Activated naive CD8-positive, alpha-beta T cell treated with anti-CD3 and anti-CD28 coated beads, Interleukin-2, amount 10 ng/mL, durations not matched to agents 7 days and 5 days (primary cell): ENCODE data around the gene CFAP53. TPM values are rescaled to one million over a fixed set of nuclear protein-coding genes. Genes with fewer than 3 reads are reported as not detected.
"Not testable (repeated sequence)": the region's sequence is repeated elsewhere in the genome, so short reads cannot be mapped to it uniquely, and the experiment has no call there.

Experiments used
- ATAC-seq: fragments of 150-1000 bp; cut with Tn5 transposase; one replicate; pipeline ENCODE4 v1.10.0; 2021; ENCODE audit warnings: low read depth, moderate library complexity
- POLR2A ChIA-PET: fragments of 350-600 bp; sonication (Branson Sonifier 250); formaldehyde crosslinking; loops from one replicate; lab custom pipeline; 2021; ENCODE audit warnings: antibody characterized with exemption; lab: Charles Lee
- DNase-seq: peaks from one replicate; pipeline ENCODE4 v3.0.0; 2021
- H3K27ac Mint-ChIP-seq: one replicate; pipeline ENCODE4 v1.8.0; 2022; ENCODE audit warnings: mild to moderate bottlenecking, mixed read lengths
- H3K27me3 Mint-ChIP-seq: one replicate; pipeline ENCODE4 v1.8.0; 2022; ENCODE audit warnings: mild to moderate bottlenecking, moderate library complexity, mixed read lengths
- H3K36me3 Mint-ChIP-seq: one replicate; pipeline ENCODE4 v1.8.0; 2021; ENCODE audit warnings: mild to moderate bottlenecking, mixed read lengths
- H3K4me1 Mint-ChIP-seq: one replicate; pipeline ENCODE4 v1.8.0; 2021; ENCODE audit warnings: mixed read lengths
- H3K4me3 Mint-ChIP-seq: one replicate; pipeline ENCODE4 v1.8.0; 2022; ENCODE audit warnings: mild to moderate bottlenecking, moderate library complexity, mixed read lengths
- H3K9me3 Mint-ChIP-seq: one replicate; pipeline ENCODE4 v1.8.0; 2021; ENCODE audit warnings: mixed read lengths
- total RNA-seq, 2 experiments: library from RNA; stranded (reverse); gene quantifications; one replicate each; pipeline ENCODE4 v1.2.3, GENCODE V29; 2021

Gene CFAP53
- total RNA-seq, 2 experiments from 2014 or later: 0.36 to 0.68 TPM

DNA sequence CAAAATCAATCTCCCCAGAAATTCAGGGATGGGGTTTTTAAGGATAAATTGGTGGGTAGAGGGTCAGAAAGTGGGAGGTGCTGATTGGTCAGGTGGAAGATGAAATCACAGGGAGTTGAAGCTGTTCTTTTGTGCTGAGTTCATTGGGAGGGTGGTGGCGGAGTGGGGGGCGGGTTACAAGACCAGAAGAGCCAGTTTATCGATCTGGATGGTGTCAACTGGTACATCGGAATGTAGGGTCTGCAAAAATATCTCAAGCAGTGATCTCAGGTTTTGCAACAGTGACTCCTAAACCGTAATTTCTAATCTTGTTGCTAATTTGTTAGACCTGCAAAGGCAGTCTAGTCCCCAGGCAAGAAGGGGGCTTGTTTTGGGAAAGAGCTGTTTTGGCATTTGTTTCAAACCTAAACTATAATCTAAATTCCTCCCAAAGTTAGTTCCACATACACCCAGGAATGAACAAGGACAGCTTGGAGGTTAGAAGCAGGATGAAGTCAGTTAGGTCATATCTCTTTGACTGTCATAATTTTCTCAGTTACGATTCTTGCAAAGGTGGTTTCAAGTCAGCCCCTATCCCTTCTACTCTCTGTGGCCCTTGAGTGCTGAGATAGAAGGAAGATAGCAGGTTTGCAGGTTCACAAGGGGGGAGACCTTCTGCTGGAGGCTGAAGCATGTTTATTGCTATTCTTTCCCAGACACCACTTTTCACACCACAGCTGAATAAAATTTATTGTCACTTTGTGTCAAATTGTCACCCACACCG, 33.5 kb upstream of the CFAP53 start:
- POLR2A ChIA-PET: no interaction called here
- no peak for ATAC-seq
- H3K4me3 Mint-ChIP-seq: no peak overlapping the region

DNA sequence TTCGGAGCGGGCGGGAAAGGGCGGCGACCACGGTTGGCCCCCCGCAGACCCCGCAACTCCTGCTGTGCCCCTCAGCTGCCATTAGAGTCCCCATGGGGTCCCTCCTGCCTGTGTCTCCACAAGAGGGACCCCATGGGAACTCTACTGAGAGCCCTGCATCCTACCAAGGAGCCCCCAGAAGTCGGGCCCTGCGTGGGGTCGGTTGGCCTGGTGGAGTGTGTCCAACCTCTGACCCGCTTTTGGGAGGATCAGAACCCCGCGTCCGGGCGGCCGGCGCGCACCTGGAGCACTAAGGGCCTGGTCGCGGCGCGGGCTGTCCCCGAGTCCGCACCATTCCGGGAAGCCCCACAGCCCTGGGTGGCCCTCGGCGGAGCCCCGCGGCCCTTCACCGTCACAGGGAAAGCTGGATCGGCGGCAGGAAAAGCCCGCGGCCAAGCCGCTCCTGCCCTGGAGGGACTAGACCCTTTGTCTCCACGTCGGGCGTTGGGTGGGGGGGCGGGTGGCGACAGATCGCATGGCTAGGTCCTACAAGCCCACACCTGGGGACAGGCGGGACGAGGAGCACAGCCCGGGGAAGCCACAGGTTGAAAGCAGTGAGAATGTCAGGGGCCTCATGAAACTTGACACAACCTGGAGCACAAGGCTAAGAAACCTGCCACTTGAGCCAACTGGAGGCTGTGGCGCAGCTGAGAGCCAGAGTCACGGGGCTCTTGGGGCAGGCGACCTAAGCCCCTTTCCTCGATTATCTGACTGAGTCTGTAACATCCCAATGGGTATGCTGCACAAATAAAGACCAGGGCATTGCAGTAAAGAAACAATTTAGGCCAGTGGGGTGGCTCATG, 32.4 kb upstream of the CFAP53 start:
- POLR2A ChIA-PET: interaction anchor here (0.8 to 1.8 kb wide), 4 partner anchors 9 to 76 kb away, joined by 3 to 8 read pairs (median 6); partner anchors contain the start of genes MBD1 and SKA1
- Mint-ChIP-seq H3K36me3 (no peaks in the 10 kb centered on the region), H3K4me1 (peaks cover 7% of the 10 kb centered on the region), H3K27ac (no peak overlapping the region), H3K27me3 (peaks cover 47% of the 10 kb centered on the region), H3K9me3 (peaks cover 1% of the 10 kb centered on the region), H3K4me3 (peak overlapping the region; percentile 73)
- ATAC-seq: no peak
- DNase-seq: peak; percentile 31

More for the DNA sequence above, 33.5 kb upstream of the CFAP53 start:
- H3K9me3 Mint-ChIP-seq: no peaks in the 10 kb centered on the region
- no peak for DNase-seq
- H3K36me3 Mint-ChIP-seq: no peaks in the 10 kb centered on the region
- H3K27me3 Mint-ChIP-seq: peaks cover 53% of the 10 kb centered on the region
- H3K4me1 Mint-ChIP-seq: peaks cover 7% of the 10 kb centered on the region
- no peak overlapping the region for H3K27ac Mint-ChIP-seq

DNA sequence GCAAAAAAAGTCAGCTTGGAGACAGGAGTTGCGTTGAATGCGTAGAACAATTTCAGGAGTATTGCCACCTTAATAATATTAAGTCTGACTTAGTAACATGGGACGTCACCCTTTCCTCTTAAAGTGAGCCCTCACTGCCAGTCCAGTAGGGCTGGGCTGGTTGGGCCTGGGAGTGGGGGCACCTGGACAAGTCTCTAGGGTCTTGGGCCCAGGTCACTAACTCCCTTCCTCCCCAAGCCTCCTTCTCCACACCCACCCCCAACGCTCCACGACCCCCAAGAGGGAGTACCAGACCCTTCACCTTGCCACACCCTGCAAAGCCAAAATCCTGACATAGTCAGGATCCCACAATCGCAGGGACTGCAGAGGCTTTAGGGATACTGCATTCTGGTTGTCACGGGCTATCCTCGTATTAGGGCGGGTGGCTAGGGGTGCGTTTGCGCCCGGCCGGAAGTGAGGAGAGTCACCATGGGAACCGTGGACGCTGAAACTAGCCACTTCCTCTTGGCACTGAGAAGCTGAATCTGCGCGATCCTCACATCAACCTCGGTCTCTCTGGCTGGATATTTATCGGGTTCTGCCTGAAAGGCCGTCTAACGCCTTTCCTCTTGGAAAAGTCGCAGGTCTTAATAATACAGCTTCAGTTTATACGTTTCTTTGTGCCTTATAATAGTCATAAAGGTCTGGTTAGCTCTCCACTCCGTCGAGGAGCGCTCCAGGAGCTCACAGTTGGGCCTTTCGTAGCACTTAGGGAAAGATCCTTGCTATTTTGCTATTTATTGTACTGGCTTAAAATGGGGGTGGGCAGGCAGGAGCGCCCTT, 31.5 kb upstream of the CFAP53 start:
- DNase-seq (peak; percentile 78), ATAC-seq (peak; percentile 99)
- Mint-ChIP-seq H3K36me3 (no peaks in the 10 kb centered on the region), H3K4me3 (peak overlapping the region; percentile 73), H3K4me1 (peaks cover 7% of the 10 kb centered on the region), H3K27ac (no peak overlapping the region), H3K27me3 (peaks cover 41% of the 10 kb centered on the region), H3K9me3 (peaks cover 1% of the 10 kb centered on the region)
- POLR2A ChIA-PET: interaction anchor here (0.8 to 1.8 kb wide), 4 partner anchors 9 to 77 kb away, joined by 3 to 8 read pairs (median 6); partner anchors contain the start of genes MBD1 and SKA1

DNA sequence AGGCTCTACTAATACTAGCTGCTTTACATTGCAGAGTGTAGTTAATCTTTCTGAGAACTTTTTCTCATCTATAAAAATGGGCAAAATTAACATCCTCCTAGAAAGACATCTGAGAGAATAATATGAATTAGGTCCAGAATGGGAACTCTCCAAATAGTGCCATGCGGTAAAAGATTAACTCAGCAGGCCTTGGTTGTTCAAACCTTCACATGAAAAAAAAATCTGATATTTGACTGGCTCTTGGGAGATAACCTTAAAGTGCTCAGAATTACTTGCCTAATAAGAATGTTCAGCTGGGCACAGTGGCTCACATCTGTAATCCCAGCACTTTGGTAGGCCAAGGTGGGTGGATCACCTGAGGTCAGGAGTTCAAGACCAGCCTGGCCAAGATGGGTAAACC, 26.7 kb upstream of the CFAP53 start:
- Mint-ChIP-seq H3K4me1 (peaks cover 7% of the 10 kb centered on the region), H3K36me3 (no peaks in the 10 kb centered on the region), H3K9me3 (peaks cover 1% of the 10 kb centered on the region), H3K4me3 (no peak overlapping the region), H3K27ac (no peak overlapping the region), H3K27me3 (peaks cover 11% of the 10 kb centered on the region)
- ATAC-seq: no peak
- POLR2A ChIA-PET: no interaction called here
- no peak for DNase-seq

DNA sequence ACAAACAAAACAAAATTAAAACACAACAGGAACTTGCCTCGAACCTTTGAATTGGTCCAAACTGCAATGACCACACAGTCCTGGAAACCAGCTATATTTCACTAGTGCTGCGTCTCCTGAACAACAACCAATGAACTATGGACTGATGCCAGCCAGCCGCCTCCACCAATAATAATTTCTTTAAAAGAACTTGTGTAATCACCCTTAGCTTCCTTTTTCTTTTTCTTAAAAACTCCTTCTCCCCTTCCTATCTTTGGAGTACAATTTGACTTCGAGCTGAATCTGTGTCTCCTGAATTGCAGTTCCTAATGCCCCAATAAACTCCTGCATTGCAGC, 22.8 kb upstream of the CFAP53 start:
- no peak for ATAC-seq
- Mint-ChIP-seq H3K9me3 (peaks cover 1% of the 10 kb centered on the region), H3K27me3 (no peaks in the 10 kb centered on the region), H3K27ac (peak overlapping the region; percentile 64), H3K36me3 (peaks cover 18% of the 10 kb centered on the region), H3K4me3 (peak overlapping the region; percentile 58), H3K4me1 (peaks cover 15% of the 10 kb centered on the region)
- no peak for DNase-seq
- POLR2A ChIA-PET: interaction anchor here (1.1 to 2.3 kb wide), 2 partner anchors 8 to 9 kb away, joined by 4 to 8 read pairs; partner anchors contain the start of gene MBD1

DNA sequence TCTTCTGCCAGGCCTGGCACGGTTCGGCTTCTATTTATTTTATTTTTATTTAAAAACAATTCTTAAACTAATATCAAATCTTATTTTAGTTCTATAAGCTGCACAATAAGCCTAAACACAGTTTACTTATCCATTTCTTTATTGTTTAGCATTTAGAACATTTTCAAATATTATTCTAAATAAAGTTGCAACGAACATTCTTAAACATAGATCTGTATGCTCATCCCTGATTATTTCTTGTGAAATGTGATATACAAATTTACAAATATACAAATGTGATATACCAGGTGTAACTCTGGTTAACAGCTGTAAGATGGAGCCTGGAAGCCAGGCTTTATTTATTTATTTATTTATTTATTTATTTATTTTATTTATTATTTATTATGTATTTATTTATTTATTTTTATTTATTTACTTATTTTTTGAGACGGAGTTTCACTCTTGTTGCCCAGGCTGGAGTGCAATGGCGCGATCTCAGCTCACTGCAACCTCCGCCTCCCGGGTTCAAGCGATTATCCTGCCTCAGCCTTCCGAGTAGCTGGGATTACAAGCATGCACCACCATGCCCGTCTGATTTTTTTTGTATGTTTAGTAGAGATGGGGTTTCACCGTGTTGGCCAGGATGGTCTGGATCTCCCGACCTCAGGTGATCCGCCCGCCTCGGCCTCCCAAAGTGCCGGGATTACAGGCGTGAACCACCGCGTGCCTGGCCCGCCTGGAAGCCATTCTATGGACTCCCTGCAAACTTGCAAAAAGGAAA, 22.2 kb upstream of the CFAP53 start:
- H3K27ac Mint-ChIP-seq: peak overlapping the region; percentile 98
- not testable (repeated sequence) for H3K9me3 Mint-ChIP-seq, DNase-seq, H3K27me3 Mint-ChIP-seq, ATAC-seq
- peaks cover 22% of the 10 kb centered on the region for H3K36me3 Mint-ChIP-seq
- H3K4me3 Mint-ChIP-seq: peak overlapping the region; percentile 94
- POLR2A ChIA-PET: interaction anchor here (1.1 to 2.3 kb wide), 2 partner anchors 7 to 10 kb away, joined by 4 to 8 read pairs; partner anchors contain the start of gene MBD1
- H3K4me1 Mint-ChIP-seq: peaks cover 18% of the 10 kb centered on the region

DNA sequence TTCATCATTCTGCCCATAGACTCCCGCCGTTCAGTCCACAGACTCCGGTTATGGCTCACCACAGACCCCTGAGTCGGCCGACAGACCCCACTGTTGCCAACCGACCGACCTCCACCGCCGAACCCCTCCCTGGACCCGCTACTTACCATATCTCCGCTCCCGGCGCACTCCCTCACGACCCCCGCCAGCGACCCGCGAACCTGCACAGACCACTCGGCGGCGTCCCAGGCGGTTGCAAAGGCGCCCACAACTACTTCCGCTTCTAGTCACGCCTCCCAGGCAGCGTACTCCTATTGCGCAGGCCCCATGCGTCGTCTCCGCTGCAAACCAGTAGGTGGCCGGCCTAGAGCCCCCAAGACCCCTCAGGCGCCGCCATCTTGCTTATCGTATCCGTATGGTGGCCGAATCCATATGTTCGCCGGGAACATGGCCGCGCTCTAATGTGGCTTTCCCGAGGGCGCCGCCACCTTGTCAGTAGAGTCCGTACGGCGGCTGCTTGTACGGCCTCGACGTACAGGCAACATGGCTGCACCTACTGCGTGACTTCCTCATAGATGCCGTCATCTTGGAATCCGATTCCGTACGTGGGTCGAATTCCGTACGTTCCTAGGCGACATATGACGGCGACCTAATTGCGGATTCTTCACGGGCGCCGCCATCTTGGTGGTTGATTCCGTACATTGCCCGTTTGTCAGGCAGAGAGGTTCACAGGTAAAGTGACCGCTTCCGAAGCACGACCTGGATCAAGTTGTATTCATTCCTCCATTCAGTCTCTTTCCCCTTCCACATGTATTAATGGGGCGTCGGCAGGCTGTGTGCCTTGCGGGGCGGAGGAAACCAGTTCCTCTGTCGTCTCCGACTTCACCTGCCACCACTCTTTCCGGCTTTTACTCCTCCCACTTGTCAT, 21.4 kb upstream of the CFAP53 start, which contains the start of gene CXXC1:
Gene CXXC1, minus strand, starts transcription at position 252 of the 907 bp plus-strand sequence. Its CDS starts 103 bp downstream, at position 149.
- DNase-seq (peak; percentile 90), ATAC-seq (peak; percentile 93)
- Mint-ChIP-seq H3K9me3 (no peaks in the 10 kb centered on the region), H3K36me3 (peaks cover 29% of the 10 kb centered on the region), H3K4me3 (peak within 1 kb of the TSS; percentile 94), H3K27me3 (no peaks in the 10 kb centered on the region), H3K4me1 (peaks cover 20% of the 10 kb centered on the region), H3K27ac (peak within 1 kb of the TSS; percentile 98)
- POLR2A ChIA-PET: no interaction called here

DNA sequence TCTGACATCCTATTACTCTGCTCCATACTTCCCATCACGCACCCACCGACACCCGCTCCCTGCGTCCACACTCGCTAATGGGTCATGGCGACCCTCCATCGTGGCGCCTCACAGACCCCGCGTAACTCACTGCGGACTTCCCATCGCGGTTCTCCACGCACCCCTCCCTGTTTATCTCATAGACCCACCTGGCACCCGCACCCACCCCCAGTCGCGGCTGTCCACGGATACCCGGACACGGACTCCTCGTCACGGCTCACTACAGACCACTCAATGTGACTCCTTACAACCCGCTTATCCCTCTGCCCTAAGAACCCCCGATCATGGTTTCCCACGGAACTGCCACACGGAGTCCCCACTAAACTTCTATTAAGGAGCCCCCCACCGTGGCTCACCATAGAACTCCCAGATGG, 20.7 kb upstream of the CFAP53 start:
- ATAC-seq (peak; percentile 0), DNase-seq (no peak)
- Mint-ChIP-seq H3K36me3 (peaks cover 33% of the 10 kb centered on the region), H3K4me3 (peak overlapping the region; percentile 94), H3K27ac (peak overlapping the region; percentile 98), H3K9me3 (no peaks in the 10 kb centered on the region), H3K4me1 (peaks cover 20% of the 10 kb centered on the region), H3K27me3 (no peaks in the 10 kb centered on the region)
- POLR2A ChIA-PET: no interaction called here

DNA sequence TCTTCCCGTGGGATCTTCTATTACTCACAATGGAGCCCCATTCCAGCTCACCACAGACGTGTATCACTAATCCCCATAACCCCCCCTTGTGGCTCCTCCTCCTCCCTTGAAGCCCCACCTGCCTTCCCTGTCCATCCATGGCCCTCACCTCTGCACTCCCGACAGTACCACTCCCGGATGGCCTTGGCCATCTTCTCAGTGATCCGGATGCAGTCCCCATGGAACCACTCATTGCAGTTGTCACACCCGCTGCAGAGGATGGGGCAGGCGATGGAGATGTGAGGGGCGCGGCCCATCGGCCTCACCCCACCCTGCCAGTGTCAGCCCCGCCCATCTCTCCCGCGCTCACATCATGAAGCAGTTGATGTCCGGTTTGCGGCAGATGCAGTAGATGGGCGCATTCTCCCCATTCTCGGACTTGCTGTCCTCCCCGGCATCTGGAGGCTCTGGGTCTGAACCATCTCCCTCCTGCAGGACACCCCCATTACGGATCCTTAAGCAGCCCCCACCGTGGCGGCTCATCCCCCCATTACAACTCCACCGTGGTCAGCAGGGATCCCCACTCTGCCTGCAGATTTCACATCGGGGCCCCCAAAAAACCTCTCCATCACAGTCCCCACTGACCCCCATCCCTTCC, 20.2 kb upstream of the CFAP53 start:
- no peak for DNase-seq
- Mint-ChIP-seq H3K27me3 (no peaks in the 10 kb centered on the region), H3K9me3 (no peaks in the 10 kb centered on the region), H3K4me1 (peaks cover 20% of the 10 kb centered on the region), H3K27ac (peak overlapping the region; percentile 98), H3K4me3 (peak overlapping the region; percentile 94), H3K36me3 (peaks cover 33% of the 10 kb centered on the region)
- ATAC-seq: no peak
- POLR2A ChIA-PET: interaction anchor here (0.6 kb wide), 1 partner anchor 27 kb away, joined by 7 read pairs; no protein-coding TSS in a partner anchor

DNA sequence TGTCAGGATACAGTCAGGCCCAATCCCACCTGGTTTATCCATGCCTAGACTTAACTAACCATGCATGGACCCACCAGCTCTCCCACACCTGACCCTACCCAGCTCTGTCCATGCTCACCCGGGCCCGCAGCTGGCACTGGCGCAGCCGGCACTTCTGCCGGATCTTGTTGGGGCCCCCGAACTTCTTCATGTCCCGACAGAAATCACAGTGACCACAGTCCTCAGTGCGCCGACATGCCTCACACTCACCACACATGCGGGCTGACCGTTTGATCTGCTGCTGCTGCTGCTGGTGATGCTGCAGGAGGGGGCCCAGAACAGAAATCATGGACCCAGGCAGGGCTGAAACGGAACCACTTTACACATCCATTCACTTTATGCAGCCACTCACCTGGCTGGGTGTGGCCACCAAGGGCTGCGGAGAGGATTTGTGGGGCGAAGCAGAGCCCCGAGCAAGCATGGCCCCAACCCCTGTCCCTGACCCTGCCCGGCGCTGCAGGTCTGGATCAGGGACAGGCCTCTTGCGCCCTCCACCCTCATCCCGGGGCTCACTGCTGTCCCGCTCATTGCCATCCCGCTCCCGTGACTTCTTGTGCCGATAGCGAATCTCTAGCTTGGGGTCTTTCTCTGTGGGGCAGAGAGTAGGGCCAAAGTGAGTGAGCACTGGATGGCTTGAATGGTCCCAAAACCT, 19.5 kb upstream of the CFAP53 start:
- Mint-ChIP-seq H3K4me1 (peaks cover 22% of the 10 kb centered on the region), H3K27me3 (no peaks in the 10 kb centered on the region), H3K36me3 (peaks cover 36% of the 10 kb centered on the region), H3K4me3 (peak overlapping the region; percentile 94), H3K27ac (peak overlapping the region; percentile 98), H3K9me3 (no peaks in the 10 kb centered on the region)
- DNase-seq (no peak), ATAC-seq (no peak)
- POLR2A ChIA-PET: no interaction called here

DNA sequence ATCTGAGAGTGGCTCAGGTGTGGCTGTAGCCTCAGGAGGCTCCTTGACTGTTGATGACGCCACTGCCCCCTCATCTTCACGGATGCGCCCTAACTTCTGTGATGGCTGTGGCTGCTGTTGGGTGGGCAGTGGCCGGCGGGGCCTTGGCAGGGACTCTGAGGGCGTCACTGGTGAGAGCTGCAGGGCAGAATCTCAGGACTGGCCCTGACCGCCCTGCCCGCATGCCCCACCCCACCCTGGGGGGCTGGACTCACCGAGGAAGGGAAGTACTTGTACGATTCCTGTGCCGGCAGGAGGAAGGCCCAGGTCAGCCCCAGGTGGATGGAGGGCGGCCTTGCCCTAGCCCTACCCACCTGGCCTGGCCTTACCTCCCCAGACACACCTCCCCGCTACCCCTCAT, 18.8 kb upstream of the CFAP53 start:
- ATAC-seq (no peak), DNase-seq (no peak)
- no peaks in the 10 kb centered on the region for H3K9me3 Mint-ChIP-seq
- H3K4me3 Mint-ChIP-seq: no peak overlapping the region
- H3K36me3 Mint-ChIP-seq: peaks cover 40% of the 10 kb centered on the region
- peaks cover 28% of the 10 kb centered on the region for H3K4me1 Mint-ChIP-seq
- no peak overlapping the region for H3K27ac Mint-ChIP-seq
- POLR2A ChIA-PET: no interaction called here
- no peaks in the 10 kb centered on the region for H3K27me3 Mint-ChIP-seq
